ENCODE measurements around the gene STKLD1.

GRCh38 chr9:133331221-133331620, 44.9 kb upstream of the STKLD1 start:
- TF ChIP-seq SP1 (IDR thresholded peaks at IDR 0.05) = no peak
- TF ChIP-seq L3MBTL2 (conservative IDR thresholded peaks at IDR 0.05) = no peak
